Measurements from ENCODE around the gene PTPRE. TPM values are rescaled to one million over a fixed set of nuclear protein-coding genes. Genes with fewer than 3 reads are reported as not detected.

PTPRE gene
- total RNA-seq, 1 experiment from 2014 or later, result 11.6 TPM

GRCh38 chr10:127952575-127952869, 45.6 kb downstream of the PTPRE start:
- no peaks in the 10 kb centered on the region for H3K4me1 ChIP-seq (ENCODE audit: insufficient read depth, low read length, poor library complexity, severe bottlenecking)
- no peaks in the 10 kb centered on the region for H3K36me3 ChIP-seq (ENCODE audit: insufficient read depth, low read length, poor library complexity, severe bottlenecking)
- no peak overlapping the region for H3K4me3 ChIP-seq (ENCODE audit: low read depth, low read length, poor library complexity, severe bottlenecking)
- no peak for DNase-seq (ENCODE audit: low spot score)
- ChIA-PET CTCF (no interaction called here), POLR2A (ENCODE audit: low non-redundant PET) (no interaction called here)
- TF ChIP-seq CTCF (conservative IDR thresholded peaks at IDR 0.05; ENCODE audit: low read depth, low read length), result no peak
- TF ChIP-seq EZH2 (IDR thresholded peaks at IDR 0.05; ENCODE audit: borderline replicate concordance, low read depth, low read length, poor library complexity, severe bottlenecking), result no peak
- BruUV-seq (replicated peaks), result no TSS peak
- intact Hi-C loops (cut with micrococcal nuclease; ENCODE audit: unreplicated experiment), result no loop called here
- H3K27me3 ChIP-seq (replicated peaks; ENCODE audit: insufficient read depth, low read depth, low read length, poor library complexity), result peaks cover 7% of the 10 kb centered on the region
- H3K27ac ChIP-seq (ENCODE audit: low read depth, low read length, poor library complexity, severe bottlenecking), result no peak overlapping the region
- H3K9me3 ChIP-seq (ENCODE audit: low read depth, low read length, poor library complexity, severe bottlenecking), result no peaks in the 10 kb centered on the region

- ChIA-PET CTCF (no interaction called here), POLR2A (ENCODE audit: low non-redundant PET) (no interaction called here)
- no peaks in the 10 kb centered on the region for H3K36me3 ChIP-seq (ENCODE audit: insufficient read depth, low read length, poor library complexity, severe bottlenecking)
- no TSS peak for BruUV-seq (replicated peaks)
- H3K4me1 ChIP-seq (ENCODE audit: insufficient read depth, low read length, poor library complexity, severe bottlenecking), result no peaks in the 10 kb centered on the region
- H3K9me3 ChIP-seq (ENCODE audit: low read depth, low read length, poor library complexity, severe bottlenecking), result no peaks in the 10 kb centered on the region
- no peak for DNase-seq (ENCODE audit: low spot score)
- TF ChIP-seq CTCF (conservative IDR thresholded peaks at IDR 0.05; ENCODE audit: low read depth, low read length), result no peak
- H3K27ac ChIP-seq (ENCODE audit: low read depth, low read length, poor library complexity, severe bottlenecking), result no peak overlapping the region
- H3K27me3 ChIP-seq (replicated peaks; ENCODE audit: insufficient read depth, low read depth, low read length, poor library complexity), result peaks cover 10% of the 10 kb centered on the region
- H3K4me3 ChIP-seq (ENCODE audit: low read depth, low read length, poor library complexity, severe bottlenecking), result no peak overlapping the region
- intact Hi-C loops (cut with micrococcal nuclease; ENCODE audit: unreplicated experiment), result no loop called here
Measured at GRCh38 chr10:127952918-127953317, 46.0 kb downstream of the PTPRE start.

- no TSS peak for BruUV-seq (replicated peaks)
- CTCF ChIA-PET, result no interaction called here
- H3K27me3 ChIP-seq (replicated peaks; ENCODE audit: insufficient read depth, low read depth, low read length, poor library complexity), result peaks cover 14% of the 10 kb centered on the region
- H3K9me3 ChIP-seq (ENCODE audit: low read depth, low read length, poor library complexity, severe bottlenecking), result no peaks in the 10 kb centered on the region
- intact Hi-C loops (cut with micrococcal nuclease; ENCODE audit: unreplicated experiment), result no loop called here
- no peak for DNase-seq (ENCODE audit: low spot score)
- POLR2A ChIA-PET (ENCODE audit: low non-redundant PET), result no interaction called here
- no peak overlapping the region for H3K27ac ChIP-seq (ENCODE audit: low read depth, low read length, poor library complexity, severe bottlenecking)
- H3K36me3 ChIP-seq (ENCODE audit: insufficient read depth, low read length, poor library complexity, severe bottlenecking), result no peaks in the 10 kb centered on the region
- no peak overlapping the region for H3K4me3 ChIP-seq (ENCODE audit: low read depth, low read length, poor library complexity, severe bottlenecking)
- no peaks in the 10 kb centered on the region for H3K4me1 ChIP-seq (ENCODE audit: insufficient read depth, low read length, poor library complexity, severe bottlenecking)
- TF ChIP-seq CTCF (conservative IDR thresholded peaks at IDR 0.05; ENCODE audit: low read depth, low read length), result no peak
- no peak for TF ChIP-seq EZH2 (IDR thresholded peaks at IDR 0.05; ENCODE audit: borderline replicate concordance, low read depth, low read length, poor library complexity, severe bottlenecking)
Measured at GRCh38 chr10:127953876-127954275, 47.0 kb downstream of the PTPRE start.

Data from A673 (cell line).